SHP77 (cell line): ENCODE results near the gene ANP32A.
"Not testable (repeated sequence)": the region's sequence is repeated elsewhere in the genome, so short reads cannot be mapped to it uniquely, and the experiment has no call there.

ENCODE experiments used
- DNase-seq, 2 experiments: peaks; one replicate each; lab custom pipeline; 2025; lab: John Stamatoyannopoulos, UW

Gene ANP32A

GRCh38 chr15:68781766-68782588 is 38.7 kb downstream of the ANP32A start:
- DNase-seq: no peak

GRCh38 chr15:68781217-68781616 is 39.5 kb downstream of the ANP32A start:
- no peak for DNase-seq

- DNase-seq: no peak
These were observed 41.8 kb downstream of the ANP32A start for GRCh38 chr15:68778876-68779275.

- DNase-seq: no peak
These were observed 44.0 kb downstream of the ANP32A start for GRCh38 chr15:68776477-68777270.

- DNase-seq: no peak
These were observed 44.8 kb downstream of the ANP32A start for GRCh38 chr15:68775671-68776476.

DNA sequence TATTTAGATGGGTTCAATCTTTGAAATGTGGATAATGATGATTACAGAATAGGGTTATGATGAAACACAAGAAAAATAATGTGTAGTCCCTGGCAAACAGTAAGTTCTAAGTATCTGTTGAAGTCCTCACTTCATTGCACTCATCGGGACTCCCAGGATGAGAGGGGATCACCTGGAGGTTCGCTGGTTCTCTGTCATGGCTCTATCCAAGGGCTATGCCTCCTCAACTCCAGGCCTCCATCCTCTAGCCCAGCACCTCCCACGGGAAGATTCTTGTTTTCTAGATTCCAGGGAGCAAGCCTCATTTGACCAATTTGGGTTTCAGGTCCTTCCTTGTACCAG is 45.5 kb downstream of the ANP32A start:
- no peak for DNase-seq

GRCh38 chr15:68774521-68775235 is 46.0 kb downstream of the ANP32A start:
- no peak for DNase-seq

DNA sequence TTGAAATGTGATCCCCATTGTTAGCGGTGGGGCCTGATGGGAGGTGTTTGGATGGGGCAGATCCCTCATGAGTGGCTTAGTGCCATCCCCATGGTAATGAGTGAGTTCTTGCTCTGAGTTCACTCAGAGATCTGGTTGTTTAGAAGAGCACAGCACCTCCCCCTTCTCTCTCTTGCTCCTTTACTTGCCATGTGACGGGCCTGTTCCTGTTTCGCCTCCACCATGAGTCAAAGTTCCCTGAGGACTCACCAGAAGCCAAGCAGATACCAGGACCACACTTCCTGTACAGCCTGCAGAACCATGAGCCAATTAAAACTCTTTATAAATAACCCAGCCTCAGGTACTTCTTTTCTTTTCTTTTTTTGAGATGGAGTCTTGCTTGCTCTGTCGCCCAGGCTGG is 46.6 kb downstream of the ANP32A start:
- DNase-seq: no peak

DNA sequence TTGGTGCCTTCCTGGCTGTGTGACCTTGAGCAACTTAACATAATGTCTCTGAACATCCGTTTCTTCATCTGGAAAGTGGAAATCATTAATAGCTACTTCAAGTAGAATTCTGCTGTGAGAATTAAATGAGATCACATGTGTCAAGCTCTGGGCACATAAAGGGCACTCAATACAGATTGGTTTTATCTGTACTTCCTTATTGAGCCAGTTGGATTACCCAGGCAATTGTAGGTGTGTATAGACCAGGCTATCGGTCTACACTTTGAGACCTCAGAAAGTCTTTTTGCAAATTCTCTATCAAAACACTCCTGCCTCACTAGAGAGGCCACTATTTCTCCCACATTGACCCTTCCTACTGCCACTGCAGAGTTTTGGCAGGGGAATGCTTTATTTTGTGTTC is 47.7 kb downstream of the ANP32A start:
- no peak for DNase-seq

DNA sequence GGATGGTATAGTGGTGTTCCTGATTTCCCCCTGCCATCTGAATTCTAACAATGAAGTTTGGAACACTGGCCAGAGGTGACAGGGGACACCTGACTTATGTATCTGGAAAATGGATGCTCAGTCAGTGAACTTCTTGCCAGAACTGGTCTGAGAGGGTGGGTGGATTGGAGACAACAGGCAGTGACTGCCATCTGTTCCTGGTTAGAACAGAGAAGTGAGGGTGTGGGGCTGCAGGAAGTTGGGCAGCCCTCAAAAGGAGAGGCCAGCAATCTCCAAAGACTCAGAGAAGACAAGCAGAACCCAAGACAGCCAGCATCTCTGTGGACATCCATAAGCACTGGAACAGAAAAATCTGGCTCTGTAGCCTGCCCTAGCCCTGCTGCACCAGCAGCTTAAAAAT is 50.5 kb downstream of the ANP32A start:
- DNase-seq: no peak

GRCh38 chr15:68769702-68770101 is 51.0 kb downstream of the ANP32A start:
- DNase-seq: no peak

GRCh38 chr15:68768321-68768720 is 52.4 kb downstream of the ANP32A start:
- DNase-seq: no peak

GRCh38 chr15:68767833-68768232 is 52.9 kb downstream of the ANP32A start:
- DNase-seq: no peak

- peak in 1 of 2 experiments; percentile 4 for DNase-seq
These were observed 54.9 kb downstream of the ANP32A start for GRCh38 chr15:68765602-68766368.

DNA sequence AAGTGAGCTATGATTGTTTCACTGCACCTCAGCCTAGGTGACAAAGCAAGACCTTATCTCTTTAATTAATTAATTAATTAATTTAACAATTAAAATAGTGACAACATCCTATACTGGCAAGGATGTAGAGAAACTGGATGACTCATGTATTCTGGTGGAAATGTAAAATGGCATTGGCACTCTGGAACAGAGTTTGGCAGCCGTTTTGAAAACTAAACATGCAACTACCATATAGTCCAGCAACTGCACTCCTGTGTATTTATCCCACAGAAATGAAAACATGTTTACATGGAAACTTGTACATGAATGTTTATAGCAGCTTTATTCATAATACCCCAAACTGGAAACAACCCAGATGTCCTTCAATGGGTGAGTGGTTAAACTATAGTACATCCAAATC is 56.6 kb downstream of the ANP32A start:
- DNase-seq: no peak

GRCh38 chr15:68763063-68763462 is 57.6 kb downstream of the ANP32A start:
- no peak for DNase-seq

DNA sequence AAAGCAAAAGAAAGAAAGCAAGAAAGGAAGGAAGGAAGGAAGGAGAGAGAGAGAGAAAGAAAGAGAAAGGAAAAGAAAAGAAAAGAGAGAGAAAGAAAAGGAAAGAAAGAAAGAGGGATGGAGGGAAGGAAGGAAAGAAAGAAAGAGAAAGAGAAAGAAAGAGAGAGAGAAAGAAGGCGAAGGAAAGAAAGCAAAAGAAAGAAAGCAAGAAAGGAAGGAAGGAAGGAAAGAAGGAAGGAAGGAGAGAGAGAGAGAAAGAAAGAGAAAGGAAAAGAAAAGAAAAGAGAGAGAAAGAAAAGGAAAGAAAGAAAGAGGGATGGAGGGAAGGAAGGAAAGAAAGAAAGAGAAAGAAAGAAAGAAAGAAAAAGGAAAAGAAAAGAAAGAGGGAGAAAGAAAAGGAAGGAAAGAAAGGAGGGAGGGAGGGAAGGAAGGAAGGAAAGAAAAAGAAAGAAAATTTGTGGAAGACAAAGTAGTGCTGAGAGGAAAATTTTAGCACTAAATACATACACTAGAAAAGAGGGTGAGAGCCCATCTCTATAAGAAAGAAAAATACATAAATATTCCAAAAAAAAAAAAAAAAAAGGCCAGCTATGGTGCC is 60.6 kb downstream of the ANP32A start:
- DNase-seq: not testable (repeated sequence)

DNA sequence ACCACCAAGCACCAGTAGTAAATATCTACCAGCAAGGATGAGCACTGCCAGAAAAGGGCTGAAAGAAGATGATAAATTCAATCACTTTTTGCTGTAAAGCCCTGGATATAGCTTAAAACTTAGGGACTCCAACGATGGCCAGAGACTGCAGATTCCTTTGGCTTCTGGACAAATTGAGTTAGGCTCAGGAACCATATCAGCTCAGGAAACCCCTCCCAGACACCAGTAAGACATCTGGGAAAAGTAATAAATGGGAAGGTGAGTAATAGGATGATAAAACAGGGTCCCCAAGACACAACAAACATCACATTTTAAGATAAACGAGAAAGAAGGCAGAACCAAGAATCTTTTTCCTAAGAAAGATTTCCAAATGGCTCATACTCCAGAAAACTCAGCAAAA is 65.0 kb downstream of the ANP32A start:
- no peak for DNase-seq

DNA sequence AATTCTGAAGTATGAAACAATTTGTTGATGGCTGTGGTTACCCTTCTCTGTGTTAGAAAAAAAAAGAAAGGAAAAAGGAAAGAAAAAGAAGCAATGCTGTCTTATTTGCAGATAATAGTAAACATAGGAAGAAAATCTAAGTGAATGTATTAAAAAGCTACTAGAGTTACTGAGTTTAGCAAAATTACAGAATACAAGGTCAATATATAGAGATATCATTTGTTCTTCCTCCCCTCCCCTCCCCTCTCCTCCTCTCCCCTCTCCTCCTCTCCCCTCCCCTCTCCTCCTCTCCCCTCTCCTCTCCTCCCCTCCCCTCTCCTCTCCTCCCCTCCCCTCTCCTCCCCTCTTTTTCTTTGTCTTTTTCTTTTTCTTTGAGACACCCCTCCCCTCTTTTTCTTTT is 69.1 kb downstream of the ANP32A start:
- no peak for DNase-seq

GRCh38 chr15:68749793-68750192 is 70.9 kb downstream of the ANP32A start:
- no peak for DNase-seq

DNA sequence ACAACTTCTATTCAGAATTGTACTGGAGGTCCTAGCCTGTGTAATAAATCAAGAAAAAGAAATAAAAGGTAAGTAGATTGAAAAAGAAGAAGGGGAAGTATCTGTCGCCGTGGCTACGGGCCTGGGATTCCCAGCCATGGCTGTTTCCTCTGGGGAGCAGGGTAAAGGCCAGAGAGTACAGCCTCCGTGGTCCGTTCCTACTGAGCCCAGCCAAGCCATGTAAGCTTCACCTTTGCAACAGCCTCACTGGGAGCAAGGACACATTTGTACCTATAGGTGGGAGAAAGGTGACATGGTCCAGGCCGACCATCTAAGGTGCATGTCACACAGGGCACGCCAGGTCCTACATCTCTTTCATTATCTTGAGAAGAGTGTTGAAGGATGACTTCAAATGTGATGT is 71.3 kb downstream of the ANP32A start:
- no peak for DNase-seq
